Sigmoid colon (tissue), 4 donors: ENCODE measurements around the gene SPARCL1.
A peak's percentile ranks its signal among the peaks of the same experiment; 100 is the strongest.

Experiments used
- EP300 ChIP-seq, 4 donors: sonication (generic); formaldehyde crosslinking; IDR thresholded peaks; one replicate each; pipeline ENCODE4 v1.6.1; 2017; ENCODE audit warnings: antibody characterized with exemption in 4 of 4
- POLR2A ChIP-seq, 2 donors: fragments of 450-650 bp; IDR thresholded peaks; one replicate each; pipeline ENCODE4 v1.6.1; 2016; ENCODE audit warnings: antibody characterized with exemption in 2 of 2, mild to moderate bottlenecking in 2 of 2, moderate library complexity in 2 of 2
- TF ChIP-seq, protein P1 (sequence below), 4 experiments: fragments of 450-650 bp in 3 of 4; fragments of 200-600 bp in 1 of 4; IDR thresholded peaks; one replicate each; pipeline ENCODE4 v1.5.1; 2016 to 2019; ENCODE audit warnings: antibody characterized with exemption in 4 of 4, mild to moderate bottlenecking in 3 of 4, moderate library complexity in 2 of 4

DNA sequence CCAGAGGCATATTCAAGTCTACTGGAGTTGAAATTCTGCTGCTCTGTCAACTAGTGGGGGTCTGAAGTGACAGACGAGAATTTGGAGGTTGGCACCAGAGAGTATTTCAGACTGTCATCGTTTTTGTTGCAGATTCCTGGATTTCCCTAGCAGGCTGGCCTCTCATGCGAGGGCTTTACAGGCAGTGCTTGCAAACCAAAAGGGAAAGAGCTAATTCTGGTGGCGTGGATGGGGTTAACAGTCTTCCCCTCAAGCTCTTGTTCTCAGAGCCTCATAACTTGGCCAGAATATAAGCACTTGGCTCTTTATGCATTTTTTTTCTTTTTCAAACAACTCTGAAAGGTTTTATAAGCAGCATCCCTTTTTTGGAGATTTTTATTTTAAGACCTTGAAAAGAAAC, at the start of gene SPARCL1:
- TF ChIP-seq, protein P1, sequence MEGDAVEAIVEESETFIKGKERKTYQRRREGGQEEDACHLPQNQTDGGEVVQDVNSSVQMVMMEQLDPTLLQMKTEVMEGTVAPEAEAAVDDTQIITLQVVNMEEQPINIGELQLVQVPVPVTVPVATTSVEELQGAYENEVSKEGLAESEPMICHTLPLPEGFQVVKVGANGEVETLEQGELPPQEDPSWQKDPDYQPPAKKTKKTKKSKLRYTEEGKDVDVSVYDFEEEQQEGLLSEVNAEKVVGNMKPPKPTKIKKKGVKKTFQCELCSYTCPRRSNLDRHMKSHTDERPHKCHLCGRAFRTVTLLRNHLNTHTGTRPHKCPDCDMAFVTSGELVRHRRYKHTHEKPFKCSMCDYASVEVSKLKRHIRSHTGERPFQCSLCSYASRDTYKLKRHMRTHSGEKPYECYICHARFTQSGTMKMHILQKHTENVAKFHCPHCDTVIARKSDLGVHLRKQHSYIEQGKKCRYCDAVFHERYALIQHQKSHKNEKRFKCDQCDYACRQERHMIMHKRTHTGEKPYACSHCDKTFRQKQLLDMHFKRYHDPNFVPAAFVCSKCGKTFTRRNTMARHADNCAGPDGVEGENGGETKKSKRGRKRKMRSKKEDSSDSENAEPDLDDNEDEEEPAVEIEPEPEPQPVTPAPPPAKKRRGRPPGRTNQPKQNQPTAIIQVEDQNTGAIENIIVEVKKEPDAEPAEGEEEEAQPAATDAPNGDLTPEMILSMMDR (IDR thresholded peaks at IDR 0.05) = no peak
- TF ChIP-seq POLR2A (IDR thresholded peaks at IDR 0.05) (peak in 1 of 2 donors; percentile 56), EP300 (IDR thresholded peaks at IDR 0.05) (peak in 1 of 4 donors; percentile 78)
